ENCODE measurements around the gene GAS6.

DNA sequence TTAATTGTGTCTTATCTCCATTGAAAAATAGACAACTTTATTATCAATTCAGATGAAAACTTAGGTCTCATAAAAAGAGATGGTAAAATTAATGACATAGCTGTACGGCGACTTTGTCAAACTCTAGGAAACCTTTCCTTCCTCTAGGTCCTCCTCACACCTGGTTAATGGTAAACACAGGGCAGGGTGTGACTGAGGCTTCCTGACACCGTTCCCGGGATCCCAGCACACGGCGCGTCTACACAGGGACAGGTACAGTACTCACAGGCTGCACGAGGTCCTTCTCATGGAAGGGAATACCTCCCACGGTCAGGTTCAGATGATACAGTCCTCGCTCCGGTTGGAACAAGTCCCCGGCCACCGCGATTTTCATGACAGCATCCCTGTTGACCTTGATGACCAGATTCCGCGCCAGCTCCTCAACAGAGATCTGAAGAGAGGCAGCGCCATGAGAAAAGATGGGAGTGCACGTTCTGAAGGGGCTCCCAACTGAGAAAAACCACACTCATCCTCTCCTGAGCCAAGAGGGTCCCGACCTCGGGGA, 35.5 kb downstream of the GAS6 start:
- TF ChIP-seq, protein P1, sequence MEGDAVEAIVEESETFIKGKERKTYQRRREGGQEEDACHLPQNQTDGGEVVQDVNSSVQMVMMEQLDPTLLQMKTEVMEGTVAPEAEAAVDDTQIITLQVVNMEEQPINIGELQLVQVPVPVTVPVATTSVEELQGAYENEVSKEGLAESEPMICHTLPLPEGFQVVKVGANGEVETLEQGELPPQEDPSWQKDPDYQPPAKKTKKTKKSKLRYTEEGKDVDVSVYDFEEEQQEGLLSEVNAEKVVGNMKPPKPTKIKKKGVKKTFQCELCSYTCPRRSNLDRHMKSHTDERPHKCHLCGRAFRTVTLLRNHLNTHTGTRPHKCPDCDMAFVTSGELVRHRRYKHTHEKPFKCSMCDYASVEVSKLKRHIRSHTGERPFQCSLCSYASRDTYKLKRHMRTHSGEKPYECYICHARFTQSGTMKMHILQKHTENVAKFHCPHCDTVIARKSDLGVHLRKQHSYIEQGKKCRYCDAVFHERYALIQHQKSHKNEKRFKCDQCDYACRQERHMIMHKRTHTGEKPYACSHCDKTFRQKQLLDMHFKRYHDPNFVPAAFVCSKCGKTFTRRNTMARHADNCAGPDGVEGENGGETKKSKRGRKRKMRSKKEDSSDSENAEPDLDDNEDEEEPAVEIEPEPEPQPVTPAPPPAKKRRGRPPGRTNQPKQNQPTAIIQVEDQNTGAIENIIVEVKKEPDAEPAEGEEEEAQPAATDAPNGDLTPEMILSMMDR (IDR thresholded peaks at IDR 0.05): no peak
- TF ChIP-seq POLR2A (IDR thresholded peaks at IDR 0.05): no peak

All from uterus (tissue), 2 donors.